ENCODE data around the gene RND2.

GRCh38 chr17:43011728-43012472, 13.1 kb upstream of the RND2 start:
- no peak for TF ChIP-seq RFX5 (IDR thresholded peaks at IDR 0.05; ENCODE audit: low read depth, low read length)
- TF ChIP-seq, protein P1, sequence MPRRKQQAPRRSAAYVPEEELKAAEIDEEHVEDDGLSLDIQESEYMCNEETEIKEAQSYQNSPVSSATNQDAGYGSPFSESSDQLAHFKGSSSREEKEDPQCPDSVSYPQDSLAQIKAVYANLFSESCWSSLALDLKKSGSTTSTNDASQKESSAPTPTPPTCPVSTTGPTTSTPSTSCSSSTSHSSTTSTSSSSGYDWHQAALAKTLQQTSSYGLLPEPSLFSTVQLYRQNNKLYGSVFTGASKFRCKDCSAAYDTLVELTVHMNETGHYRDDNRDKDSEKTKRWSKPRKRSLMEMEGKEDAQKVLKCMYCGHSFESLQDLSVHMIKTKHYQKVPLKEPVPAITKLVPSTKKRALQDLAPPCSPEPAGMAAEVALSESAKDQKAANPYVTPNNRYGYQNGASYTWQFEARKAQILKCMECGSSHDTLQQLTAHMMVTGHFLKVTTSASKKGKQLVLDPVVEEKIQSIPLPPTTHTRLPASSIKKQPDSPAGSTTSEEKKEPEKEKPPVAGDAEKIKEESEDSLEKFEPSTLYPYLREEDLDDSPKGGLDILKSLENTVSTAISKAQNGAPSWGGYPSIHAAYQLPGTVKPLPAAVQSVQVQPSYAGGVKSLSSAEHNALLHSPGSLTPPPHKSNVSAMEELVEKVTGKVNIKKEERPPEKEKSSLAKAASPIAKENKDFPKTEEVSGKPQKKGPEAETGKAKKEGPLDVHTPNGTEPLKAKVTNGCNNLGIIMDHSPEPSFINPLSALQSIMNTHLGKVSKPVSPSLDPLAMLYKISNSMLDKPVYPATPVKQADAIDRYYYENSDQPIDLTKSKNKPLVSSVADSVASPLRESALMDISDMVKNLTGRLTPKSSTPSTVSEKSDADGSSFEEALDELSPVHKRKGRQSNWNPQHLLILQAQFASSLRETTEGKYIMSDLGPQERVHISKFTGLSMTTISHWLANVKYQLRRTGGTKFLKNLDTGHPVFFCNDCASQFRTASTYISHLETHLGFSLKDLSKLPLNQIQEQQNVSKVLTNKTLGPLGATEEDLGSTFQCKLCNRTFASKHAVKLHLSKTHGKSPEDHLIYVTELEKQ (CRISPR knock-in tag; IDR thresholded peaks at IDR 0.05): no peak
- no peak for TF ChIP-seq REST (IDR thresholded peaks at IDR 0.05; ENCODE audit: borderline replicate concordance)
- TF ChIP-seq REST (CRISPR knock-in tag; IDR thresholded peaks at IDR 0.05; ENCODE audit: low read depth): no peak
- TF ChIP-seq BRD4 (IDR thresholded peaks at IDR 0.05): no peak
- TF ChIP-seq FOXK2 (conservative IDR thresholded peaks at IDR 0.05 in 1 of 2, IDR thresholded peaks at IDR 0.05 in 1 of 2; ENCODE audit: low read depth in 2 of 2): no peak
- TF ChIP-seq, protein P2, sequence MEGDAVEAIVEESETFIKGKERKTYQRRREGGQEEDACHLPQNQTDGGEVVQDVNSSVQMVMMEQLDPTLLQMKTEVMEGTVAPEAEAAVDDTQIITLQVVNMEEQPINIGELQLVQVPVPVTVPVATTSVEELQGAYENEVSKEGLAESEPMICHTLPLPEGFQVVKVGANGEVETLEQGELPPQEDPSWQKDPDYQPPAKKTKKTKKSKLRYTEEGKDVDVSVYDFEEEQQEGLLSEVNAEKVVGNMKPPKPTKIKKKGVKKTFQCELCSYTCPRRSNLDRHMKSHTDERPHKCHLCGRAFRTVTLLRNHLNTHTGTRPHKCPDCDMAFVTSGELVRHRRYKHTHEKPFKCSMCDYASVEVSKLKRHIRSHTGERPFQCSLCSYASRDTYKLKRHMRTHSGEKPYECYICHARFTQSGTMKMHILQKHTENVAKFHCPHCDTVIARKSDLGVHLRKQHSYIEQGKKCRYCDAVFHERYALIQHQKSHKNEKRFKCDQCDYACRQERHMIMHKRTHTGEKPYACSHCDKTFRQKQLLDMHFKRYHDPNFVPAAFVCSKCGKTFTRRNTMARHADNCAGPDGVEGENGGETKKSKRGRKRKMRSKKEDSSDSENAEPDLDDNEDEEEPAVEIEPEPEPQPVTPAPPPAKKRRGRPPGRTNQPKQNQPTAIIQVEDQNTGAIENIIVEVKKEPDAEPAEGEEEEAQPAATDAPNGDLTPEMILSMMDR (IDR thresholded peaks at IDR 0.05 in 2 of 3, conservative IDR thresholded peaks at IDR 0.05 in 1 of 3; ENCODE audit: insufficient read depth in 2 of 3, low read depth in 1 of 3, low read length in 3 of 3): no peak

All from K562 (cell line).